ENCODE data around the gene ZNF3.

- TF ChIP-seq ARNTL (CRISPR knock-in tag; IDR thresholded peaks at IDR 0.05; ENCODE audit: borderline replicate concordance, low read depth), result no peak
- TF ChIP-seq POU6F1 (CRISPR knock-in tag; IDR thresholded peaks at IDR 0.05; ENCODE audit: borderline replicate concordance, low read depth), result no peak
- TF ChIP-seq, protein P1, sequence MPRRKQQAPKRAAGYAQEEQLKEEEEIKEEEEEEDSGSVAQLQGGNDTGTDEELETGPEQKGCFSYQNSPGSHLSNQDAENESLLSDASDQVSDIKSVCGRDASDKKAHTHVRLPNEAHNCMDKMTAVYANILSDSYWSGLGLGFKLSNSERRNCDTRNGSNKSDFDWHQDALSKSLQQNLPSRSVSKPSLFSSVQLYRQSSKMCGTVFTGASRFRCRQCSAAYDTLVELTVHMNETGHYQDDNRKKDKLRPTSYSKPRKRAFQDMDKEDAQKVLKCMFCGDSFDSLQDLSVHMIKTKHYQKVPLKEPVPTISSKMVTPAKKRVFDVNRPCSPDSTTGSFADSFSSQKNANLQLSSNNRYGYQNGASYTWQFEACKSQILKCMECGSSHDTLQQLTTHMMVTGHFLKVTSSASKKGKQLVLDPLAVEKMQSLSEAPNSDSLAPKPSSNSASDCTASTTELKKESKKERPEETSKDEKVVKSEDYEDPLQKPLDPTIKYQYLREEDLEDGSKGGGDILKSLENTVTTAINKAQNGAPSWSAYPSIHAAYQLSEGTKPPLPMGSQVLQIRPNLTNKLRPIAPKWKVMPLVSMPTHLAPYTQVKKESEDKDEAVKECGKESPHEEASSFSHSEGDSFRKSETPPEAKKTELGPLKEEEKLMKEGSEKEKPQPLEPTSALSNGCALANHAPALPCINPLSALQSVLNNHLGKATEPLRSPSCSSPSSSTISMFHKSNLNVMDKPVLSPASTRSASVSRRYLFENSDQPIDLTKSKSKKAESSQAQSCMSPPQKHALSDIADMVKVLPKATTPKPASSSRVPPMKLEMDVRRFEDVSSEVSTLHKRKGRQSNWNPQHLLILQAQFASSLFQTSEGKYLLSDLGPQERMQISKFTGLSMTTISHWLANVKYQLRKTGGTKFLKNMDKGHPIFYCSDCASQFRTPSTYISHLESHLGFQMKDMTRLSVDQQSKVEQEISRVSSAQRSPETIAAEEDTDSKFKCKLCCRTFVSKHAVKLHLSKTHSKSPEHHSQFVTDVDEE (CRISPR knock-in tag; IDR thresholded peaks at IDR 0.05), result no peak
- TF ChIP-seq ZFP30 (CRISPR knock-in tag; IDR thresholded peaks at IDR 0.05), result no peak
- no peak for TF ChIP-seq ZNF565 (CRISPR knock-in tag; conservative IDR thresholded peaks at IDR 0.05; ENCODE audit: low read depth)
- no peak for TF ChIP-seq CSDC2 (CRISPR knock-in tag; IDR thresholded peaks at IDR 0.05)
- no peak for TF ChIP-seq PATZ1 (CRISPR knock-in tag; IDR thresholded peaks at IDR 0.05; ENCODE audit: borderline replicate concordance)
- TF ChIP-seq OSR1 (CRISPR knock-in tag; IDR thresholded peaks at IDR 0.05), result no peak
- no peak for TF ChIP-seq SNAI2 (CRISPR knock-in tag; IDR thresholded peaks at IDR 0.05)
- 0 out of 2 replicates have a peak, but pooled peaks have one; percentile 22 for TF ChIP-seq ZNF8 (CRISPR knock-in tag; IDR thresholded peaks at IDR 0.05)
- TF ChIP-seq ZFP3 (CRISPR knock-in tag; IDR thresholded peaks at IDR 0.05), result no peak
- TF ChIP-seq ISL1 (CRISPR knock-in tag; IDR thresholded peaks at IDR 0.05), result no peak
Measured at GRCh38 chr7:100074841-100075240, 6.7 kb downstream of the ZNF3 start.

Data from SK-N-SH treated with all-trans-retinoic acid at 6 μM for 48 hours (cell line).